Body of pancreas (tissue), 4 donors: ENCODE measurements around the gene HIBADH. TPM values are rescaled to one million over a fixed set of nuclear protein-coding genes. Genes with fewer than 3 reads are reported as not detected.

Experiments used
- ATAC-seq: fragments of 150-250 bp; one replicate; pipeline ENCODE4 v1.9.1; 2016
- DNase-seq, 4 donors: peaks; one replicate each; pipeline ENCODE4 v3.0.0-alpha.2; 2019
- H3K27ac ChIP-seq, 4 donors: fragments of 200-600 bp; sonication (generic); 1 replicate in 3 of 4; 2 replicates in 1 of 4; pipeline versions ENCODE4 v1.5.1 to v1.6.1; 2016 to 2019; ENCODE audit warnings: mild to moderate bottlenecking in 1 of 4, mixed read lengths in 1 of 4, moderate library complexity in 1 of 4
- H3K27me3 ChIP-seq, 2 donors: fragments of 200-600 bp; sonication (generic); one replicate each; pipeline ENCODE4 v1.6.0; 2016; ENCODE audit warnings: mild to moderate bottlenecking in 1 of 2
- H3K36me3 ChIP-seq, 2 donors: fragments of 200-600 bp; sonication (generic); replicated peaks in 1 of 2; 2 replicates each; pipeline ENCODE4 v1.5.1; 2016; ENCODE audit warnings: low read depth in 2 of 2; ENCODE audit not compliant: insufficient read depth in 1 of 2
- H3K4me1 ChIP-seq: fragments of 200-600 bp; sonication (generic); one replicate; pipeline ENCODE4 v1.6.0; 2016
- H3K4me3 ChIP-seq, 2 donors: fragments of 200-600 bp; sonication (generic); 1 replicate in 1 of 2; 2 replicates in 1 of 2; pipeline ENCODE4 v1.5.1; 2016 to 2019
- H3K9me3 ChIP-seq, 3 donors: fragments of 200-600 bp; sonication (generic); 1 replicate in 2 of 3; 2 replicates in 1 of 3; pipeline ENCODE4 v1.5.1; 2016
- POLR2A ChIP-seq, 3 donors: fragments of 450-650 bp; IDR thresholded peaks; one replicate each; pipeline ENCODE4 v1.6.1; 2016; ENCODE audit warnings: antibody characterized with exemption in 3 of 3, mild to moderate bottlenecking in 2 of 3
- WGBS, 2 donors: methylation state at CpG; one replicate each; pipeline ENCODE4 v1.1.5; 2017; 5-methylcytosine and 5-hydroxymethylcytosine counted together
- intact Hi-C: fragments of 100-400 bp; cut with DNase I; formaldehyde crosslinking; loops from one replicate; pipeline ENCODE4 v1.15.1; 2023
- total RNA-seq, 2 donors: library from RNA; depleted of rRNA; stranded (reverse); fragments of >200 nt; gene quantifications; one replicate each; pipeline ENCODE4 v1.1.0, GENCODE V29; 2016
- TF ChIP-seq, protein P1 (sequence below), 7 experiments: fragments of 450-650 bp in 4 of 7; fragments of 200-600 bp in 3 of 7; sonication (generic) in 3 of 7; IDR thresholded peaks; one replicate each; pipeline ENCODE4 v1.5.1; 2016 to 2019; ENCODE audit warnings: antibody characterized with exemption in 7 of 7

Gene HIBADH
- total RNA-seq, 2 donors from 2014 or later, result 22.1 to 31.0 TPM

DNA sequence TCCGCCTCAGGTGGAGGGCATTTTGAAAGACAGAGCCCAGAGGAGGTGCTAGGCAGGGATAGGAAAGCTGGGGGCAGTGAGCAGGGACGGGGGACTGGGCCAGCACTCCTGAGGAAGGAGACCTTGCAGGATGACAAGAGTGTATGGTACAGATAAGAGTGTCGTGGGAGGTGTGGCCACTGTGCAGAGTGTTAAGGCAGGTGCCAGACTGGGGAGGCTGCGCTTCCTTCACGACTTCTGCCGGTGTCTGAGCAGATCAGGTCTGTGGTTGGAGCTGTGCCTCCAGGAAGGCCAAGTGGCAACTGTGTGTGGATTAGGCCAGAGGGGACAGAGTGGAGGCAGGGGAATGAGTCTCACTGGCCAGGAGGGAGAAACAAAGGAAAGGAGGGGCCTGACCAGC lies 161.7 kb downstream of the HIBADH start:
- 82 to 85% methylated on average over 6 of the region's 6 CpGs for WGBS, 2 donors
- no peak for ATAC-seq
- intact Hi-C loops, result no loop called here

DNA sequence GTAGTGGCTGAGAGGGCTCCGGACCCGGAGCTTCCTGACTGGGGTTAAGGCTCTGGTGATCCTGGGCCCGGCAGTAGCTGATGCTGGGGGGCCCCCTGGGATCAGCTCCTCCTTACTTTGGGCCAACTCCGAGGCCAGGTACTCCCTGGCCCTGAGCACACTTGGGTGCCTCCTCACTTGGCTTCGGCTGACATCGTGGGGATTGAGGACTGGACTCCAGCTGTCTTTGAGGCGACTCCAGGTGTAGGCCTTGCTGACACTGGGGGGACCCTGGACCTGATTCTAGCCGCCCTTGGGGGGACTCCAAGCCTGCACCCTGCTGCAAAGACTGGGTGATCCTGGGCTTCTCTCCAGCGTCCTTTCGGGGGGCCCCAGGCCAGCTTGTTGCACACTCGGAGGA lies 170.5 kb downstream of the HIBADH start:
- Histone ChIP-seq H3K9me3 (no peaks in the 10 kb centered on the region), H3K27ac (no peak overlapping the region), H3K4me1 (no peaks in the 10 kb centered on the region), H3K4me3 (no peak overlapping the region), H3K36me3 (no peaks in the 10 kb centered on the region), H3K27me3 (no peaks in the 10 kb centered on the region)
- DNase-seq (no peak), ATAC-seq (no peak)
- 92 to 98% methylated on average over 9 to 11 of the region's 11 CpGs for WGBS, 2 donors
- intact Hi-C loops, result no loop called here
- TF ChIP-seq POLR2A (IDR thresholded peaks at IDR 0.05), result no peak
- TF ChIP-seq, protein P1, sequence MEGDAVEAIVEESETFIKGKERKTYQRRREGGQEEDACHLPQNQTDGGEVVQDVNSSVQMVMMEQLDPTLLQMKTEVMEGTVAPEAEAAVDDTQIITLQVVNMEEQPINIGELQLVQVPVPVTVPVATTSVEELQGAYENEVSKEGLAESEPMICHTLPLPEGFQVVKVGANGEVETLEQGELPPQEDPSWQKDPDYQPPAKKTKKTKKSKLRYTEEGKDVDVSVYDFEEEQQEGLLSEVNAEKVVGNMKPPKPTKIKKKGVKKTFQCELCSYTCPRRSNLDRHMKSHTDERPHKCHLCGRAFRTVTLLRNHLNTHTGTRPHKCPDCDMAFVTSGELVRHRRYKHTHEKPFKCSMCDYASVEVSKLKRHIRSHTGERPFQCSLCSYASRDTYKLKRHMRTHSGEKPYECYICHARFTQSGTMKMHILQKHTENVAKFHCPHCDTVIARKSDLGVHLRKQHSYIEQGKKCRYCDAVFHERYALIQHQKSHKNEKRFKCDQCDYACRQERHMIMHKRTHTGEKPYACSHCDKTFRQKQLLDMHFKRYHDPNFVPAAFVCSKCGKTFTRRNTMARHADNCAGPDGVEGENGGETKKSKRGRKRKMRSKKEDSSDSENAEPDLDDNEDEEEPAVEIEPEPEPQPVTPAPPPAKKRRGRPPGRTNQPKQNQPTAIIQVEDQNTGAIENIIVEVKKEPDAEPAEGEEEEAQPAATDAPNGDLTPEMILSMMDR (IDR thresholded peaks at IDR 0.05), result no peak

More for the DNA sequence above, 161.7 kb downstream of the HIBADH start:
- Histone ChIP-seq H3K27me3 (no peaks in the 10 kb centered on the region), H3K9me3 (no peaks in the 10 kb centered on the region), H3K27ac (no peak overlapping the region), H3K36me3 (no peaks in the 10 kb centered on the region), H3K4me3 (no peak overlapping the region), H3K4me1 (no peaks in the 10 kb centered on the region)
- no peak for DNase-seq
- TF ChIP-seq, protein P1 (IDR thresholded peaks at IDR 0.05), result no peak
- no peak for TF ChIP-seq POLR2A (IDR thresholded peaks at IDR 0.05)

DNA sequence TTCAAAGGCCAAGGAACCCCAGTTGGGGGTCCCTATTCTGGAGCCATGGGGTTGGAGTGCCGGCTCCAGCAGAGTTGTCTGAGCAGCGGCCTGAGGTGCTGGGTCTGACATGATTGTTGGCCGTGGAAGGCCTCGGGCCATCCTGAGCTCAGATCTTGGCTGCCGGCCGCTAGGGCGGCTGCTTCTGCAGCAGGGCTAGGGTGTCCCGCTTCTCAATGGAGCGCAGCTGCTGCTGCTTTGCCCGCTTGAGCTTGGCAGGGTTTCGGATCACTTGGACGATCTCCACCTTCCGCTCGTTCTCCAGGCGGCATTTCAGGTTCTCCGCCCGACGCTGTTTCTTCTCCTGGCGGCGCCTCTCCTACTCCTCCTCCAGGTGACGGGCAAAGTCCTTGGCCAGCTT lies 171.1 kb downstream of the HIBADH start:
- Histone ChIP-seq H3K27me3 (no peaks in the 10 kb centered on the region), H3K4me3 (no peak overlapping the region), H3K4me1 (no peaks in the 10 kb centered on the region), H3K36me3 (no peaks in the 10 kb centered on the region), H3K9me3 (no peaks in the 10 kb centered on the region), H3K27ac (no peak overlapping the region)
- DNase-seq (no peak), ATAC-seq (no peak)
- intact Hi-C loops, result no loop called here
- WGBS, 2 donors, result 97 to 98% methylated on average over 16 to 21 of the region's 21 CpGs
- no peak for TF ChIP-seq POLR2A (IDR thresholded peaks at IDR 0.05)
- TF ChIP-seq, protein P1 (IDR thresholded peaks at IDR 0.05), result no peak

DNA sequence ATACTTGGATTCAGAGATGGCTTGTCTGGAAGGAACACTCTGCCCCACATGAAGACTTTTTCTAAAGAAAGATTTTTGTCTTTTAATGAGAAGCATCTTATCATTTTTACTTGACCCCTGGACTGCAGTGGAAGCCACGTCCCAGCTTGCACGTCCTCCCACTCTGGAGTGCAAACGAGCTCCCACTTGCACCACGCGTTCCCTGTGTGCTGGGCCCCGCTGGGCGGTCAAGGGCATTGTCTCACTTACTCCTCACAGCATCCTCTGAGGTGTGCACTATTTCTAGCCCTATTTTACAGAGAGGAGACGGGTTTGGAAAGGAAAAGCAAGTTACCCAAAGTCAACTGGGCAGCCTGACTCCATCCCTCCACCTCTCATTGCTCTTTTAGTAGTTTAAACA lies 175.2 kb downstream of the HIBADH start:
- intact Hi-C loops, result no loop called here
- ATAC-seq (no peak), DNase-seq (no peak)
- 72 to 78% methylated on average over 8 of the region's 8 CpGs for WGBS, 2 donors
- Histone ChIP-seq H3K4me1 (no peaks in the 10 kb centered on the region), H3K27me3 (no peaks in the 10 kb centered on the region), H3K36me3 (no peaks in the 10 kb centered on the region), H3K9me3 (no peaks in the 10 kb centered on the region), H3K4me3 (no peak overlapping the region), H3K27ac (no peak overlapping the region)
- TF ChIP-seq, protein P1 (IDR thresholded peaks at IDR 0.05), result no peak
- no peak for TF ChIP-seq POLR2A (IDR thresholded peaks at IDR 0.05)

DNA sequence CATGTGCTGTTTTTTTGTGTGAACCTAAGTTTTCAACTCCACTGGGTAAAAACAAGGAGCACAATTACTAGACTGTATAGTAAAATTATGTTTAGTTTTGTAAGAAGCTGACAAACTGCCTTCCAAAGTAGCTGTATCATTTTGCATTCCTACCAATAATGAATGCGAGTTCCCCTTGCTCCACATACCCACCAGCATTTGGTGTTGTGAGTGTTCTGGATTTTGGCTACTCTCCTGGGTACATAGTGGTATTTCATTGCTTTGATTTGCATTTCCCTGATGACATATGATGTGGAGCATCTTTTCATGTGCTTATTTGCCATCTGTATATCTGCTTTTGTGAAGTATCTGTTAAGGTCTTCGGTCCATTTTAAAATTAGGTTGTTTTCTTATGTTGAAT lies 178.2 kb downstream of the HIBADH start:
- Histone ChIP-seq H3K27ac (no peak overlapping the region), H3K9me3 (no peaks in the 10 kb centered on the region), H3K4me1 (no peaks in the 10 kb centered on the region), H3K27me3 (no peaks in the 10 kb centered on the region), H3K36me3 (no peaks in the 10 kb centered on the region), H3K4me3 (no peak overlapping the region)
- intact Hi-C loops, result no loop called here
- DNase-seq (no peak), ATAC-seq (no peak)
- TF ChIP-seq, protein P1 (IDR thresholded peaks at IDR 0.05), result no peak
- no peak for TF ChIP-seq POLR2A (IDR thresholded peaks at IDR 0.05)
- 72 to 88% methylated on average over 2 of the region's 2 CpGs for WGBS, 2 donors
